ENCODE data around the gene SLC11A1.

The SLC11A1 gene

GRCh38 chr2:218405086-218405745 lies 23.1 kb downstream of the SLC11A1 start:
- no peak for ATAC-seq
- TF ChIP-seq ARNTL (CRISPR knock-in tag; IDR thresholded peaks at IDR 0.05; ENCODE audit: borderline replicate concordance, low read depth) = no peak

GRCh38 chr2:218405746-218406208 lies 23.7 kb downstream of the SLC11A1 start:
- TF ChIP-seq OSR1 (CRISPR knock-in tag; IDR thresholded peaks at IDR 0.05) = no peak
- ATAC-seq = peak; percentile 3

- ATAC-seq = peak; percentile 87
- TF ChIP-seq POU6F1 (CRISPR knock-in tag; IDR thresholded peaks at IDR 0.05; ENCODE audit: borderline replicate concordance, low read depth) (no peak), TOX (CRISPR knock-in tag; IDR thresholded peaks at IDR 0.05; ENCODE audit: borderline replicate concordance) (no peak; the same call in 1 of the 2 replicates), TCF4 (CRISPR knock-in tag; IDR thresholded peaks at IDR 0.05; ENCODE audit: borderline replicate concordance) (0 out of 2 replicates have a peak, but pooled peaks have one; percentile 26), CSDC2 (CRISPR knock-in tag; IDR thresholded peaks at IDR 0.05) (no peak), GLIS3 (CRISPR knock-in tag; IDR thresholded peaks at IDR 0.05) (no peak; the same call in 1 of the 2 replicates), ZFP3 (CRISPR knock-in tag; IDR thresholded peaks at IDR 0.05) (no peak), ZNF565 (CRISPR knock-in tag; conservative IDR thresholded peaks at IDR 0.05; ENCODE audit: low read depth) (no peak), ZNF70 (CRISPR knock-in tag; IDR thresholded peaks at IDR 0.05) (no peak), ARNTL (CRISPR knock-in tag; IDR thresholded peaks at IDR 0.05; ENCODE audit: borderline replicate concordance, low read depth) (no peak), PPARA (CRISPR knock-in tag; IDR thresholded peaks at IDR 0.05; ENCODE audit: borderline replicate concordance) (no peak), TSHZ2 (CRISPR knock-in tag; IDR thresholded peaks at IDR 0.05) (no peak), ZFP30 (CRISPR knock-in tag; IDR thresholded peaks at IDR 0.05) (no peak), CSRNP3 (CRISPR knock-in tag; IDR thresholded peaks at IDR 0.05) (no peak), CREB5 (CRISPR knock-in tag; IDR thresholded peaks at IDR 0.05; ENCODE audit: low read depth) (no peak), ZNF8 (CRISPR knock-in tag; IDR thresholded peaks at IDR 0.05) (no peak), RARB (CRISPR knock-in tag; IDR thresholded peaks at IDR 0.05) (peak; percentile 18; the same call in 1 of the 2 replicates), SNAI2 (CRISPR knock-in tag; IDR thresholded peaks at IDR 0.05) (no peak), OSR1 (CRISPR knock-in tag; IDR thresholded peaks at IDR 0.05) (no peak), BACH2 (CRISPR knock-in tag; IDR thresholded peaks at IDR 0.05; ENCODE audit: borderline replicate concordance) (no peak), ESRRG (CRISPR knock-in tag; IDR thresholded peaks at IDR 0.05) (no peak), ISL1 (CRISPR knock-in tag; IDR thresholded peaks at IDR 0.05) (no peak), ZC3H10 (CRISPR knock-in tag; IDR thresholded peaks at IDR 0.05) (no peak), PATZ1 (CRISPR knock-in tag; IDR thresholded peaks at IDR 0.05; ENCODE audit: borderline replicate concordance) (peak; percentile 96)
These were observed 24.3 kb downstream of the SLC11A1 start for GRCh38 chr2:218406209-218406948.
